ENCODE data around the gene GNG3.
"Not testable (repeated sequence)": the region's sequence is repeated elsewhere in the genome, so short reads cannot be mapped to it uniquely, and the experiment has no call there.

The GNG3 gene

DNA sequence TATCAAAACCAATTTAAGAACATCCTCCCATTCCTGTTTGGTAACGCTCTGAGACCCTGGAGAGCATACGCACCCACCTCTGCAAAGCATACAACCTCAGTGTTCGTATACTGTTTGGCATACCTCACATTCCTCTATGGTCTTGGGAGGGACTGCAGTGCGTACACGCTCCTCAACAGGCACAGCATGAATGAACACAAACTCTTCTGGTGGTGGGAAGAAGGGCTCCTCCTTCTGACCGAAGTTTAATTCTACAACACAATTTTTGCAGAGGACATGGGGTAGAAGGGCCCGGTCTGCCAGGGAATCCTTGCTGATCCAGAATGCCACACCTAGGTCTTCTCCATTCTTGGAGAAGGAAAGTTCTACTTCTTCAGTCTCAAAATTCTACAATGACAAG, 14.5 kb downstream of the GNG3 start:
- DNase-seq: no peak

DNA sequence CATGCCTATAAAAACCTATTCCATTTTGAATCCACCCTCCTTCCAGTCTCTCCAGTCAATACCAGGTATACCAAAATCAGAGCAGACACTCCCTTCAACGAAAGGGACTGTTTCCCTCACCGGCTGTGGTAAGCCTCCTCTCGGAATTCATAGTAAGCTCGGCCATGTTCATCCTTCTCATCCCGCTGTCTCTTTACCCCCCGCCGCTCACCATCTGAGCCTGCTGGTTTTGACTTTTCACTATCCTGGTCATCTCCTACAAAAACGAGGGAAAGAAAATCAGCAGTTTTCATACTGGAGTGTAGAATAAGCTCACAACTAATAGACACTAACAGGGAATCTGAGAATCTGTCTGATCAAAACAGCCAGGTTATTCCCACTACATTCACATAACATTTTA, 16.7 kb downstream of the GNG3 start:
- no peak for DNase-seq

- DNase-seq: no peak
Observed at GRCh38 chr11:62725646-62726045, 18.2 kb downstream of the GNG3 start.

DNA sequence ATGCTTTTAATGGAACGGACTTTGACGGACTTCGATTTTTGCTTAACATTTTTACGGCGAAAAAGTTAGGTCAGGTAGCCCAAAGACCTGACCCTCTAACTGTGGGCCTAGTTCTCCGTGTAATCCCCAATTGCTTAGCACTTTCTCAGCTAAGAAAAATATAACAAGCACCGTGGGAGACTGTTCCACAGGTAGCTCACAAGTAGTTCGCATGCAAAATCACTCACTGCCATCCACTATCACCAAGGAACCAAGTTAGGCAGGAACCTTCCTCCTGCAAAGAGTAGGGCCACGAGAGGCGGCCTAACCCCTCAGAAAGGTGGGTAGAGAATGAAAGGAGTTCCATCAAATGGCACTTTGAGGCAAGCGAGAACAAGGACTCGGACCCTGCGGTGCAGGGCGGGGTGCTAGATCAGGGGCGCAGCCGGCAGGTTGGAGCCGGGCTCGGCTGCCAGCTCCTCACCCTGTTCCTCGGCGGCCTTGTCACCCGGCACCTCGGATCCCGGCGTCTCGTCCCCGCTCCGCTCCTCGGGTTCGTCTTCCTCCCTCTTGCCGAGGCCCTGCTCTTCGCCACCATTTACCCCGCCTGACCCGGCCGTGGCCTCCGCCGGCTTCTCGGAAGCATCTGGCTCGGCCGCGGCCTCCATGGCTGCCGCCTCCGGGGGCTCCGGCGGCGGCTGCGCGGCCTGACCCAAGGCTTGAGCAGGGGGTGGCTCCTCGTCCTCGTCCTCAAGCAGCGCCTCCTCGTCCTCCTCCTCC, 18.9 kb downstream of the GNG3 start:
- no peak for DNase-seq

DNA sequence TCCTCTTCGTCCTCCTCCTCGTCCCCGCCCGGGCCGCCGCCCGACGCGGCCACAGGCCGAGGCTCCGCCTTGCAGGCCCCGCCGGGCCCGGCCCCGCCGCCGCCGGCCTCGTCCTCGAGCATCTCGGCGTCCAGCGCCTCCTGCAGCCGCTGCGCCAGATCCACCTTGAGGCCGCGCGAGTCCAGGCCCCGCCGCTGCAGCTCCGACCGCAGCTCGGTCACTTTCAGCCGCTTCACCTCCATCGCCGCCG, 19.4 kb downstream of the GNG3 start:
- no peak for DNase-seq

GRCh38 chr11:62727165-62727871, 19.8 kb downstream of the GNG3 start, which contains the start of gene HNRNPUL2:
Gene HNRNPUL2 (minus strand): TSS chr11:62727457. CDS start chr11:62727156, 301 bp downstream.
- peak; percentile 98 for DNase-seq

GRCh38 chr11:62727872-62728170, 20.3 kb downstream of the GNG3 start:
- DNase-seq: peak; percentile 88

GRCh38 chr11:62728171-62728988, 20.9 kb downstream of the GNG3 start, which contains the start of gene TTC9C:
Gene TTC9C (plus strand): TSS chr11:62728486. CDS start chr11:62728849, 363 bp downstream.
- peak; percentile 90 for DNase-seq

- not testable (repeated sequence) for DNase-seq
Observed at GRCh38 chr11:62730076-62730475, 22.6 kb downstream of the GNG3 start.

- DNase-seq: no peak
Observed at GRCh38 chr11:62732830-62733229, 25.4 kb downstream of the GNG3 start.

- DNase-seq: no peak
Observed at GRCh38 chr11:62737196-62737595, 29.7 kb downstream of the GNG3 start.

DNA sequence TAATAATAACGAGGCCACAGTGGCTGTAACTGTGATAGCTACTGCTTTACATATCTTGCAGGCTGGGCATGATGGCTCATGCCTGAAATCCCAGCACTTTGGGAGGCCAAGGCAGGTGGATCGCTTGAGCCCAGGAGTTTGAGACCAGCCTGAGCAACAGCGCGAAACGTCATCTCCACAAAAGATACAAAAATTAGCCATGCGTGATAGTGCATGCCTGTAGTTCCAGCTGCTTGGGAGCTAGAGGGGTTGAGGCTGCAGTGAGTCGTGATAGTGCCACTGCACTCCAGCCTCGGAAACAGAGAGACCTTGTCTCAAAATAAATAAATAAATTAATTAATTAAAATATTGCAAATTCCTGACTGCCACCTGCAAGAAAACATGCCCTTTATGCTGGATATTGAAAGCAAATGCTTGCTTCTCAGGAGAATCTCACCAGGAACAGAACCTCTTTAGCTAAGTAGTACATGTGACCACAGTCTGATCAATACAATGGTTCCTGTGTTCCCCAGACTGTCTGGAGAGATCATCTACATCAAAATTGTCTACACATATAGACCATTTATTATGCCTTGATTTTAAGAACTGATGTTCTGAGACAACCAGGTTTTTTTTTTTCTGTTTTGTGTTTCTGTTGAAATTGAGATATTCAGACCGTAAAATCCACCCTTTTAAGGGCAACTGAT, 40.1 kb downstream of the GNG3 start:
- no peak for DNase-seq

- DNase-seq: not testable (repeated sequence)
Observed at GRCh38 chr11:62749931-62750330, 42.5 kb downstream of the GNG3 start.

GRCh38 chr11:62752177-62752785, 44.8 kb downstream of the GNG3 start:
- DNase-seq: no peak

GRCh38 chr11:62752994-62753735, 45.7 kb downstream of the GNG3 start:
- DNase-seq: no peak

DNA sequence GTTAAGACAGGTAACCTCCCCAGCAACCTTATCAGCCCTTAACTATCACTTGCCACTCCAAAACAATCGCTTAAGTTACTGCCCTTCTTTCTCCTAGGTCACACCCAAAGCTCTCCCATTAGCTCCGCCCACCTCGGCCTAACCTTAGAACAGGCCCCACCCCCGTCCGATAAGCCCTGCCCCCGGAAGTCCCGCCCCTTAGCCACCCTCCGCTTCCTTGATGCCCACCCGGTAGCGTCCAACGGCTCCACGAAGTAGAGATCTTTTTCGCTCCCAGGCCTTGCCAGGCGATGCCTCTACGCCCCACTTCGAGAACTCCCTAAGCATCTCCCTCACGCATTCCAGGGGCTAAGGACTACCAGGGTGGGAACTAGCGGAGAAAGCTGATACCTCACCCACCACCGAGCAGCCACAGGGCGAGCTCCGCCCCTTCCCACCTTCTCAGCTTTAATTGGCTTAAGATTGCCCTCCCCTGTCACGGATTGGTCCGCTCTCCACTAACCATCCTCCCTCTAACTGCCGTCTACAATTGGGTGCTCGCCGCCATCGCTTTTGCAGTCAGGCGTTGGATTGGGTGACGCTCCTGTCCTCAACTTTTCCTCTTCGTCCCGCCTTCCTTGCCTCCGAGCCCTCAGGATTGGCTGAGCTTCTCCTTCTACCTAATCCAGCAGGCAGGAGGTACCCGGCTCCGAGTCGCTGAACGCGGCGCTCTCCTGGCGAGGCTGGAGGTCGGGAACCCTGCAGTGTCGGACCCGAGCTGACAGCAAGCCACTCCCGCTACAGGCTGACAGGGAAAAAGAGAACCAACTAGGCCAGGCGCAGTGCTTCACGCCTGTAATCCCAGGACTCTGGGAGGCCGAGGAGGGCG, 46.5 kb downstream of the GNG3 start, which contains the start of gene ZBTB3:
TSS of gene ZBTB3 (minus strand) at position 425 of the 868 bp plus-strand sequence. CDS start 496 bp downstream, outside the sequence.
- DNase-seq: peak; percentile 98

DNA sequence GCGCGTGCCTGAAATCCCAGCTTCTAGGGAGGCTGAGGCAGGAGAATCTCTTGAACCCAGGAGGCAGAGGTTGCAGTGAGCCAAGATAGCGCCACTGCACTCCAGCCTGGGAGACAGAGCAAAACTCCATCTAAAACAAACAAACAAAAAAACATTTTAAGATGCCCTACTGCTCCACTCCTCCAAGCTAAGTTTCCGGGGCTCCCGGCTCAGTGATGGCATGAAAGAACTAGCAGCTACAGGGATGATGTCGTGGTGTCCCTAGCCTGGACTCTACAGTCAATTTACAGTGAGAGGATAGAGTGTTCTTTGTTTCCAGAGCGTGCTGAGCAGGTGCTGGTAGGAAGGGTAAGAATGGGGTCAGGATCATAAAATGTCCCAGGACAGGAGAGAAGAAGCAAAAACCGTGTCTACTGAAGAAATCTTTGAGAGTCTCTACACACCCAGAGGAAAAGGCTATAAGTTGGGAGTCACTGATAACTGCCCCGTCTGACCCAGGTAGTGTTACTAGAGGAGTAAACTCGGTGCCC, 47.7 kb downstream of the GNG3 start:
- DNase-seq: no peak

GRCh38 chr11:62757846-62758788, 50.6 kb downstream of the GNG3 start:
- no peak for DNase-seq

Measured in activated CD8-positive, alpha-beta memory T cell treated with anti-CD3 and anti-CD28 coated beads for 24 hours (primary cell).